ENCODE measurements around the gene CGN.

CGN gene

DNA sequence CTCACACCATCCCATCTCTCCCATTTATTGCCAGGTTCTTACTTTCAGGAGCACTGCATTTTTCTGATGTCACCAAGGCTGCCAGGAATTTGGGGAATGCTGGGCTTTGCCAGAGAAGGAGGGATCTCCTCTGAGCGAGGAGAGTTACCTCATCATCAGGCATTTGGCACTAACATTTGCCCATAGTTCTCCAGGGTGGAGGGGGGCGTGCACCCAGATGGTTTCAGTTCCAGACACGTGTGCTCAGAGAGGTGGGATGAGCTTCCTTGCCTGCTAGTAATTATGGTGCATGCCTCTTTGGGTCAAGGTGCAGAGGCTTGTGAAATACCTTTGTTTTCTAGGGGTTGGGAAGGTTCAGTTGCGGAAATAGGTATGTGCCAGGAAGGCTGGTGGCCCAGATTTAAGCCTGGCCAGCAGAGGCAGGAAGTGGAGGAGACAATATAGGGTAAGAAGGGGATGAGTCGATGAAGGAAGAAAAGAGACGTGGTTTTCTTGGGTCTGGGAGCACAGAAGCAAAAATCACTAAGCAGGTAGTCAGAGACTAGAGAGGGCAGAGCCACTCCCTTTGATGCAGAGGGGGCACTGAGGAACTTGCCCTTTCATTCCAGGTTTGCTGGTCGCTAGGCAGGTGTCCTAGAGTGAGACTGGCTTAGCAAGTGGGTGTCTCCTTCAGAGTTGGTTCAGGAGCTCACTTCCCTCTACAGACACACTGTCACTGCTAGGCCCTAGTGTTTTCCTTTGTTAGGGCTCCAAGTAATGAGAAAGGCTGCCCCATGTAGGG, 36.1 kb downstream of the CGN start:
- no peak for DNase-seq (ENCODE audit: low read depth)

DNA sequence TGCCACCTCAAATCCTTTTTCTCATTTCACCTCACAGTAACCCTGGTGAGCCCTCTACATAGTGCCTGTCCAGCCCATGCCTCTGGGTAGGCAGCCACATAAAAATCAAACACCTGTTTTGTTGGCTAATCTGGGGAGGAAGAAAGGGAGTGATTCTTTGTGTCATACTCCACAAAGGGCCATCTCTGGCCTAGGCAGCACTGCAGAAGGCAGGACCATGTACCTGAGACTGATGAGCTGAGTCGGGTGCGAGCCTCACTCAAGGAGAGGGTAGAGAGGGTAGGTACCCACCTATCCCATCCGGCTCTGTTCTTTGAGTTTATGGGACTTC, 36.7 kb downstream of the CGN start:
- no peak for DNase-seq (ENCODE audit: low read depth)

DNA sequence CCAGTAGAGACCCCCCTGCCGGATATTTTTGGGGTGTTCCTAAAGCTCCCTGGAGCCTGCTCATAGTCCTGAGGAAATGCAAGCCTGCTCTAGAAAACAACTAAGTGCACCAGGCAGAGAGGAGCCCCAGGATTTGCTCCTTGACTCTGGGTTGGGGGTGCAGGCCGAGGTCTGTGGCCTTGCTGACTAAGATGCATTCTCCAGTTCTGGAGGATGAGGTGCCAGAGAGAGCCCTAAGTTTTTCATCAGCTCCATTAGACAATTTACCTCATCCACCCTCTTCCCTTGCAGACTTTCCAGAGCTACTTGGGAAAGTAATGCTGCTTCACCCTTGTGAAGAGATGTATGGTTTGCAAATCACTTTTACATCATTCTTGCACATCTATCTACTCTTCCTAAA, 38.0 kb downstream of the CGN start:
- DNase-seq (ENCODE audit: low read depth): no peak

DNA sequence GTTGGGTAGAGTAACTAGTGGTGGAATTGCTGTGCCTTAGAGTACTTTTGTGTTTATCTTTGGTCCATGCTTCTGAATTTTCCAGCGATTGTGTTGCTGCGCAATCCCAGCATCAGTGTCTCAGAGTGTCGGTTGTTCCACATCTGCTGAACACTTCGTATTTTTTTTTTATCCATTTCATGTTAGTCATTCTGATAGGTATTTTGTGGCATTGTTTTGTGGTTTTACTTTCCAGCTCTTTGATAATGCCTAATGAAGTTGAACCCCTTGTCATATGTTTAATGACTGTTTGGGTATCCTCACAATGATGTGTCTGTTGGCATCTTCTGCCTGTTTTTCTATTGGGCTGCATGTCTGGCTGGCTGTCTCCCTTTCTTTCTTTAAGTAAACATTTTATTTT, 42.5 kb downstream of the CGN start:
- no peak for DNase-seq (ENCODE audit: low read depth)

GRCh38 chr1:151556052-151556451, 44.9 kb downstream of the CGN start:
- no peak for DNase-seq (ENCODE audit: low read depth)

DNA sequence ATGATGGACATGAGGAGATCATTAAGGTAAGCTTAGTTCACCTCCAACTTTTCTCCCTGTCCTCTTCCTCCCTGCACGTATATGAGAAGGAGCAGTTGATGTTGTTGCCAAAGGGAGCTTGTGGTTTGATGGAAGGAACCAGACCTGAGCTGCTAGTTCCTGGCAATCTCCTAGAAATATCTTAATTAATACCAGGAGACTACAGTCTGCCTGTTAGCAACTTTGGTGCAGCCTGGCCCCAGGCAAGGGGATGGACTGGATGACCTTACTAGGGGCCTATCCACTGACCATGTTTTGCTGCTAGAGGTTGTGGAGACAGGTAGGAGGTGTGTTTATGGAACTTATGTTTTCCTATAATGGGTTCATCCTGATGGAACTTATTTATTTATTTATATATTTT, 51.5 kb downstream of the CGN start:
- no peak for DNase-seq (ENCODE audit: low read depth)

DNA sequence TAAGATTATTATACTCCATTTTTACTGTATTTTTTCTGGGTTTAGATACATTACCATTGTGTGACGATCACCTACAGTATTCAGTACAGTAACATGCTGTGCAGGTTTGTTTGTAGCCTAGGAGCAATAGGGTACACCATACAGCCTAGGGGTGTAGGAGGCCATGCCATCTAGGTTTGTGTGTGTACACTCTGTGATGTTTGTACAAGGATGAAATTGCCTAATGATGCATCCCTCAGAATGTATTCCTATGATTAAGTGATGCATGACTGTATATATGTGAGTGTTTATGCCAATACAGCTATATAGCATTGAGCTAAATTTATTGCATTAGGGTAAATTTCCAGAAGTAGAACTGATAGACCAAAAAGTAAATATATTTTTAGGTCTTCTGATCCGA, 52.2 kb downstream of the CGN start:
- no peak for DNase-seq (ENCODE audit: low read depth)

DNA sequence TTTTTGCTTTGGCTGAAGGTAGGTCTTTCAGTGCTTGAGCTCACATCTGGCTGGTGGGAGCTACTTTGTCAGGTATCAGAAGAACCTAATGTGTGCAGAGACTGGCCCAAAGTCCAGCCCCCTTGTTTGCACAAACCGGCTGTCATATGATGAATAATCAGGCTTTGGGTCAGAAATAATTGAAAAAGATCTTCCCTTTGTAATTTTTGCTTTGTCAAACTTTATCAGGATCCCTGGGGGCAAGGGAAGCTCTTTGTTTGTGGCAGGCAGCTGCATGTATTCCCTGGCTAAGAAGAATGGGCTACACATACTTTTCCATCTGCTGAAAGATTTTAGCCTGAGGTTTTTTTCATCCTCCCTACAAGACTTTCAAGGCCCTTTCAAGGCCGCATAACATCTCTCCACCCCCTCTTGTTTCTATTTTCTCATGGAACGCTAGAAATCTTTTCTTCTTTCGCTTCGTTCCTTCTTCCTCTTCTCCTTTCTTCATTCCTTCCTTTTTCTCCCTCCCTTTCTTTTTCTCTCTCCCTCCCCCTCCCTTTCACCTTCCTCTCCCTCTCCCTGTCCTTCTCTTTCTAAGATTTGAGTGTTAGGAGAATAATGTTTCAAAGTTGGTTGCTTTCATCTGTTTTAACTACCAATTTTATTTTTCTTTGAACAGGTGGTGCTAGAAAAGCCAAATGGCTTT, 54.5 kb downstream of the CGN start:
- DNase-seq (ENCODE audit: low read depth): no peak

- DNase-seq (ENCODE audit: low read depth): no peak
Measured at GRCh38 chr1:151568626-151569088, 57.5 kb downstream of the CGN start.

GRCh38 chr1:151570819-151571218, 59.6 kb downstream of the CGN start:
- DNase-seq (ENCODE audit: low read depth): no peak

- no peak for DNase-seq (ENCODE audit: low read depth)
Measured at GRCh38 chr1:151574575-151575529, 63.7 kb downstream of the CGN start.

DNA sequence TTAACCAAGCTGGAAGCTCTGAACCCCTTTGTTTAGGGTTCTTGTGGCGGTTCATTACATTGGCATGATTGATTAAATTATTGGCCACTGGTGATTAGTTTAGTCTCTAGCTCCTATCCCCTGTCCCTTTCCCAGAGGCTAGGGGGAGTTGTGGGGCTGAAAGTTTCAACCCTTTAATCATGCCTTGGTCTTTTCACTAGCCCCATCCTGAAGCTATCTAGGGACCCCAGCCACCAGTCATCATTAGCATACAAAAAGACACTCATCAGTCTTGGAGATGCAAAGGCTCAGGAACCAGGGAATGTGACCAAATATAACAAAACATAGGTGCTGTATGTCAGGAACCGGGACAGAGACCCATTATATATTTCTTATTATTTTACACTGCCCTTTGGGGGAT, 66.0 kb downstream of the CGN start:
- DNase-seq (ENCODE audit: low read depth): no peak

DNA sequence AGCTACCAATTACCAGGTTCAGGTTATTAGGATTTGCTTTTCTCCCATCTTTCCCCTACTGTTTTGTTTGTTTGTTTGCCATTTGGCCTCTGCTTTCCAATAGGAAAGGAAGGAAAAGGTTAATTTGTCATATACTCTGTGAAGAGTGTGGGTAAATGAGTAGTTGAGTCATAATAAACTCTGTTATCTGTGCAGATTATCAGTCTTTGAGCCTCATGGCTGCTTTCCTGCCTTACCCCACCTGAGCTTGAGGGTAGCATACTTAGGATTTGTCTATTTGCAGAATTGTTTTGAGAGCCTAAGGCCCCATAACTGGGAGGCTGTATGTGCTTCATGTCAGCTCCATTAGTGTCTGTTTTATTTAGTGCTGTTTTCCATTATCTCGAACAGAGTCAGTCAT, 67.8 kb downstream of the CGN start:
- DNase-seq (ENCODE audit: low read depth): no peak

DNA sequence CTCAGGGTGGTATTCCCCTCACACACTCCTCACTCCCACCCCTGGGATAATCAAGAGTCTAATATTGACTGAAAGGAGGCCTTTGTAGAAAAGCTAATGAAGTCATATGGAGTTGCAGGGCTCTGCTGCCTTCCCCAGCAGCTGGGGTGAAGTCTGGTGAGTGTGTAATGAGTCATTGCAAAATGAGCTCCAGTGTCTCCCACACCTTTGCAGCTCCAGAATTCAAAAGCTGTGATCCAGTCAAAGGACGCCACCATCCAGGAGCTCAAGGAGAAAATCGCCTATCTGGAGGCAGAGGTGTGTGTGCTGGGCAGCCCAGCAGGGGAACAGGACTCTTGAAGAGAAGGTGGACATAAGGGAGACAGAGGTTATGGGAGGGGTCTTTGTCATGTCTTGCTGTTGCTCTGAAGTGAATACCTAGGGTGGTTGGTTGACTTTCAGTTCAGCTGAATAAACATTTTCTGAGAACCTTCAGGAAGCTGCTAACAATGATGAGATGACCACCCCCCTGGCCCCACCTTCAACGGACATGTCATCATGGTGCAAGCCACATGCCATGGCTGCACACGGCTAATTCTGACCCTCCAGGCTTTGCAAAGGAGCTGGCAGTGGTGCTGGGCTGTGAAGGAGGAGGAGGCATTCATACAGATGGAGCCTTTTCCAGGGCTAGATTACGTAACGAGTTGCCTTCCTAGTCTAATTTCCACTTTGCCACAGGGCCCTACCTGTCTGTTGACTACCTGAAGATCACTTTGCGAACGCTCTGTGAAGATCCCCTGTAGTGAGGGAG, 68.4 kb downstream of the CGN start:
- no peak for DNase-seq (ENCODE audit: low read depth)

DNA sequence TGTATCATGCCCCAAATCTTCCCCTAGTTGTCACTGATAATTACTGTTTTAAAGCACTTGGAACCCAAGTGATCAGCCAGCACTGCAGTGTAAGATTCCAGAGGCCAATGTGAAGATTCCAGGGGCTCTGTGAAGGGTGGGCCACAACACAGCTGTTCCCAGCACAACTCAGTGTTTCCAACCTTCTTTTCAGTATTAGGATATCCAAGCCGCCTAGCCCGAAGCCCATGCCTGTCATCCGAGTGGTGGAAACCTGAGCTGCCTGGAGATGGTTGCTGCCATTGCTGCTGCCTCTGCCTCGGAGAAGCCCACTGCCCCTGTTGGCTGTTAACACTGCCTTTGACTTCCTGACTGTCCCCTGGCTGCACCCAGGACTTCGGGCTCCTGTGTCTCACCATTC, 70.3 kb downstream of the CGN start:
- no peak for DNase-seq (ENCODE audit: low read depth)

GRCh38 chr1:151581921-151582320, 70.7 kb downstream of the CGN start:
- DNase-seq (ENCODE audit: low read depth): no peak

DNA sequence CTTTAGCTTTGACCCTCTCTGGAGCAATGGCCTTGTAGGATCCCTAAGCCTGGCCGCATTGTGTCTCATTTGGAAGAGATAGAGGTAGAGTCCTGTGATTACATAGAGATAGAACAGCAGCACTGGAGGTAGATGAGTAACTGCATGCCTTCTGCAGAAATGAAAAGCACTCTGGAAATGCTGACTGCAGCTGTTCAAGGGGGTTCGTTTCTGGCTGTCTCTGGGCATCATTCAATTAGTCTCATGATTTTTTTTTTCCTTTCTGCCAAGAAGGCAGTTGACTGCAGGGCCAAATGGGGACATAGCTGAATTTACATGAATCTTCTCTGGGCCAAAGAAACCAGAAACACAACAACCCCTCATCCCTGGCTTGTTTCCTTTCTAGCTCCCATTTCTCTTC, 72.6 kb downstream of the CGN start:
- no peak for DNase-seq (ENCODE audit: low read depth)

DNA sequence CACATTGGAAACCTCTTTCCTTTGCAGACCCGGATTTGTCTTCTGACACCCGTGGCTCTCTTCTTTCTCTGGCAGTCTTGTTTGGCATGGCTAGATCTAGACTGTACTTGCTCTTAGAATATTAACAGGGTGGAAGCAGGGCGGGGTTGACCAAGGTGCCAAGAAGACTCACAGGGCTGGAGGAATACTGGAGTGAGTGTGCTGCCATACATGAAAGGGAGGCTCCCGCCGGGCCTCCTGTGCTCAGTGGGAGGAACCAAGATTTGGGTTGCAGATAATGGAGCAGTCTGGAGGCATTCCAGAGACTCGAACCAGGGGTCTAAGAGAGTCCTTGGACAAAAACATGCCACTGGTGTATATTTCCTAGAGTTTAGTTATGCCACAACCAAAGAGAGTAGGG, 73.1 kb downstream of the CGN start:
- DNase-seq (ENCODE audit: low read depth): no peak

DNA sequence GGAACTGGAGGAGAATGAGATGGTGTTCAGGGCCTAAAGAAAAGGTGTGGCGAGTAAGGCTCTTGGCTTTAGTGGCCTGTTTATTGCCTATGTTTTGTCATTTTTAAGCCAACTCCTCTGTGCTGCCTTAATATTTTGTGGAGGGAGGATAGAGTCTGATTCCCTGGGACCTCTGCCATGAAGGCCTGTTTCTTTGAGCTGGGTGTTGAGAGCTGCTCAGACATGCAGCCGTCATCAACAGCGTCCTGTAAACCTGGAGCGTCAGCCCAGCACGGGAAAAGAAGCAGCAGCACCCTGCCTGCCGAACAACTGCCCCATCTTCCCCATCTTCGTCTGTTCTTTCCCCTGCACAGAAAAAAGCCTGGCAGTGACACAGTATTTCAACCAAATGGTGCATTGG, 73.6 kb downstream of the CGN start:
- DNase-seq (ENCODE audit: low read depth): no peak

- DNase-seq (ENCODE audit: low read depth): no peak
Measured at GRCh38 chr1:151585622-151586021, 74.4 kb downstream of the CGN start.

All from stimulated activated CD8-positive, alpha-beta memory T cell treated with anti-CD3 and anti-CD28 coated beads, Interleukin-12 subunit alpha, Interleukin-12 subunit beta, amount 100 ng/mL, for 4 hours (primary cell).